Thyroid gland (tissue), 4 donors: ENCODE measurements around the gene ACHE. TPM values are rescaled to one million over a fixed set of nuclear protein-coding genes. Genes with fewer than 3 reads are reported as not detected.

Experiments
- DNase-seq, 2 donors: peaks; one replicate each; pipeline ENCODE4 v3.0.0-alpha.2; 2019
- H3K27ac ChIP-seq, 3 donors: fragments of 200-600 bp; sonication (generic); 1 replicate in 2 of 3; 2 replicates in 1 of 3; pipeline ENCODE4 v1.5.1; 2016 to 2019; ENCODE audit warnings: mild to moderate bottlenecking in 1 of 3, moderate library complexity in 1 of 3
- H3K27me3 ChIP-seq: fragments of 200-600 bp; sonication (generic); one replicate; pipeline ENCODE4 v1.5.1; 2019
- H3K36me3 ChIP-seq, 2 donors: fragments of 200-600 bp; sonication (generic); one replicate each; pipeline ENCODE4 v1.5.1; 2016 to 2019
- H3K4me1 ChIP-seq, 2 donors: fragments of 200-600 bp; sonication (generic); one replicate each; pipeline ENCODE4 v1.5.1; 2017 to 2019
- H3K4me3 ChIP-seq, 3 donors: fragments of 200-600 bp; sonication (generic); replicated peaks in 1 of 3; 1 replicate in 2 of 3; 2 replicates in 1 of 3; pipeline ENCODE4 v1.5.1; 2016; ENCODE audit warnings: mild to moderate bottlenecking in 1 of 3
- H3K9me3 ChIP-seq: fragments of 200-600 bp; sonication (generic); one replicate; pipeline ENCODE4 v1.5.1; 2017
- POLR2A ChIP-seq, 2 donors: fragments of 450-650 bp; IDR thresholded peaks; one replicate each; pipeline ENCODE4 v1.6.1; 2017; ENCODE audit warnings: antibody characterized with exemption in 2 of 2, mild to moderate bottlenecking in 2 of 2, moderate library complexity in 1 of 2
- WGBS, 2 donors: methylation state at CpG; one replicate each; pipeline ENCODE4 v1.1.5; 2017; 5-methylcytosine and 5-hydroxymethylcytosine counted together
- intact Hi-C: fragments of 100-400 bp; cut with DNase I; formaldehyde crosslinking; loops from one replicate; pipeline ENCODE4 v1.15.1; 2023
- total RNA-seq, 4 donors: library from RNA; depleted of rRNA; stranded (reverse); fragments of >200 nt; gene quantifications; one replicate each; pipeline ENCODE4 v1.2.3, GENCODE V29; 2016
- TF ChIP-seq, protein P1 (sequence below), 6 experiments: fragments of 200-600 bp in 3 of 6; fragments of 450-650 bp in 3 of 6; sonication (generic) in 3 of 6; IDR thresholded peaks; one replicate each; pipeline ENCODE4 v1.5.1; 2016 to 2019; ENCODE audit warnings: antibody characterized with exemption in 6 of 6, mild to moderate bottlenecking in 2 of 6, inconsistent platforms in 1 of 6, moderate library complexity in 1 of 6

The ACHE gene
- total RNA-seq, 4 donors from 2014 or later: 1.0 to 4.8 (median 1.8) TPM

DNA sequence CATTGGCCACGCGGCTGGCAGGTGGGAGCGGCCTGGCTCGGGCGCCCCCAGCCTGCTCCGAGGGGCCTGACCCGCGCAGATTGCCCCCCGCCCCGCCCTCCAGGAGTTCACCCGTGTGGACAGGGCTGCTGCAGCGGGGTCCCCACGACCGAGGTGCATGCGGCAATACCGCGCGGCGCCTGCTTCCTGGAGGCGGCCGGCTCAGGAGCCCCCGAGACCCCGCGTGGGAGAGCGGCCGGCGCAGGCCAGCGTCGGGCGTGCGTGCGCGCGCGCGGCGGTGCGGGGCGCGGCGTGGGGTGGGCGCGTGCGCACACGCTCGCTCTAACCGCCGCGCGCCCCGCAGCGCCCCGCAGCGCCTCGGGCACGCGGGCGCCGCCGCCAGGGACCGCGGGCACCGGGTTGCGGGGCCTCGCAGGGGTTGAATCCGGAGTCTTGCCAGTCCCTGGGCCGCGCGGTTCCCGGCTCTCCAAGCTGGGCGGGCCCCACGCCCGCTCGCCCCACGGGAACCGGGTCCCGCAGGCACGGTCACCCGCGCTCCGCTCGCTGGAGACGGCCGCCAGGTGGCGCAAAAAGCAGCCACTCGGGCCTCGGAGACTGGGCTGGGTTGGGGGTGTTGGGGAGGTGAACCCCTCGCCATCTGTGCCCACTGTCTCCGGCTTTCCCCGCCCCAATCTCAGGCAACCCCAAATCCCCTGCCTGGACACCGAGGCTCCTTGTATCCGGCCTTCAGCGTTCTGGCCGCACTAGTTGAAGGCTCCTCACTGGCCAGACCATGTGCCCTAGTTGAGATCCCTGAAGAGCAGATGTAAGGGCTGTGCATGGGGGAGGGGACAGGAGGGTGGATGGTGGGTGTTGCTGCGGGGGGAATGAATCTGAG lies 1.3 kb upstream of the ACHE start:
- WGBS, 2 donors: 1 to 5% methylated on average over 11 to 32 of the region's 95 CpGs

DNA sequence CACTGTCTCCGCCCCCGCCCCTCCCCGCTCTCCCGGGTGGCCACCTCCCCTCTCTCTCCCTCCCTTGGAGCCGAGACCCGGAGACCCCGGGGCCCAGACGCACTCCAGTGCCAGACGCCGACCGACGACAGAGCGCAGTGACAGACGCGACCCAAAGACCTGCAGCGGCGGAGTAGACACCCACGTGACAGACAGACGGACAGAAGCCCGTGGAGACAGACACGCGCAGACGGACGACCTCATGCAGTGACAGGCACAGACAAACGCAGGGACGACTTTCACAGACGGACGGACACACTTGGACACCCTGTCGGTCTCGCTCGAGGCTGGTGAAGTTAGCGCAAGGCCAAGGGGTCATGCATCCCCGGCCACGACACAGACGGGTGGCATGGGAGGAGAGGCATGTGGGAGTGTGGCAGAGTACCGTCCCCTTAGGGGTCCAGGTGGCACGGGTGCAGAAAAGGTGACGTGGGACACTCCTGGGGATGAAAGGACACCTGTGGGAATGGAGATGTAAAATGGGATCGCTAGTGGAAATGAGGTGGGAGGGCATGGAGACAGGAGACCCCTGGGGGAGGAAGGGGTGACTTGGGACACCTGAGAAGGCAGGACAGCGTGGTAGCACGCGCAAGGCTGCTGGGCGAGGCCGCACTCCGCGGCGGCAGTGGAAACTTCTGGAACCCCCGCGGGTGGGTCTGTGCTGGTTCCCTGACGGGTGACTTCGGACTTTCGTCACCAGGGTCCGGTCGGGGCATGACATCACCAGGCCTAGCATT lies 456 bp upstream of the ACHE start:
- H3K27me3 ChIP-seq: peaks cover 10% of the 10 kb centered on the region
- H3K9me3 ChIP-seq: no peaks in the 10 kb centered on the region
- peaks cover 15 to 32% of the 10 kb centered on the region in 2 donors for H3K4me1 ChIP-seq
- no peak overlapping the region for H3K27ac ChIP-seq
- DNase-seq: peak in 1 of 2 donors; percentile 44
- intact Hi-C loops: loop anchor here (2.0 to 10.0 kb wide), 2 partner anchors 163 to 269 kb away; partner anchors contain the start of gene VGF
- TF ChIP-seq, protein P1, sequence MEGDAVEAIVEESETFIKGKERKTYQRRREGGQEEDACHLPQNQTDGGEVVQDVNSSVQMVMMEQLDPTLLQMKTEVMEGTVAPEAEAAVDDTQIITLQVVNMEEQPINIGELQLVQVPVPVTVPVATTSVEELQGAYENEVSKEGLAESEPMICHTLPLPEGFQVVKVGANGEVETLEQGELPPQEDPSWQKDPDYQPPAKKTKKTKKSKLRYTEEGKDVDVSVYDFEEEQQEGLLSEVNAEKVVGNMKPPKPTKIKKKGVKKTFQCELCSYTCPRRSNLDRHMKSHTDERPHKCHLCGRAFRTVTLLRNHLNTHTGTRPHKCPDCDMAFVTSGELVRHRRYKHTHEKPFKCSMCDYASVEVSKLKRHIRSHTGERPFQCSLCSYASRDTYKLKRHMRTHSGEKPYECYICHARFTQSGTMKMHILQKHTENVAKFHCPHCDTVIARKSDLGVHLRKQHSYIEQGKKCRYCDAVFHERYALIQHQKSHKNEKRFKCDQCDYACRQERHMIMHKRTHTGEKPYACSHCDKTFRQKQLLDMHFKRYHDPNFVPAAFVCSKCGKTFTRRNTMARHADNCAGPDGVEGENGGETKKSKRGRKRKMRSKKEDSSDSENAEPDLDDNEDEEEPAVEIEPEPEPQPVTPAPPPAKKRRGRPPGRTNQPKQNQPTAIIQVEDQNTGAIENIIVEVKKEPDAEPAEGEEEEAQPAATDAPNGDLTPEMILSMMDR (IDR thresholded peaks at IDR 0.05): no peak
- TF ChIP-seq POLR2A (IDR thresholded peaks at IDR 0.05): no peak
- no peaks in the 10 kb centered on the region for H3K36me3 ChIP-seq
- H3K4me3 ChIP-seq: peak overlapping the region in 1 of 3 donors; percentile 36
- 4 to 14% methylated on average over 21 to 30 of the region's 54 CpGs for WGBS, 2 donors

More for the DNA sequence above, 1.3 kb upstream of the ACHE start:
- TF ChIP-seq, protein P1 (IDR thresholded peaks at IDR 0.05): peak; percentile 50 to 76 (median 56)
- TF ChIP-seq POLR2A (IDR thresholded peaks at IDR 0.05): no peak
- H3K27ac ChIP-seq: no peak overlapping the region
- peaks cover 15 to 31% of the 10 kb centered on the region in 2 donors for H3K4me1 ChIP-seq
- intact Hi-C loops: loop anchor here (2.0 to 10.0 kb wide), 2 partner anchors 162 to 268 kb away; partner anchors contain the start of gene VGF
- H3K9me3 ChIP-seq: no peaks in the 10 kb centered on the region
- DNase-seq: peak; percentile 36 to 58
- no peaks in the 10 kb centered on the region for H3K36me3 ChIP-seq
- H3K27me3 ChIP-seq: peaks cover 10% of the 10 kb centered on the region
- peak overlapping the region in 1 of 3 donors; percentile 14 for H3K4me3 ChIP-seq

DNA sequence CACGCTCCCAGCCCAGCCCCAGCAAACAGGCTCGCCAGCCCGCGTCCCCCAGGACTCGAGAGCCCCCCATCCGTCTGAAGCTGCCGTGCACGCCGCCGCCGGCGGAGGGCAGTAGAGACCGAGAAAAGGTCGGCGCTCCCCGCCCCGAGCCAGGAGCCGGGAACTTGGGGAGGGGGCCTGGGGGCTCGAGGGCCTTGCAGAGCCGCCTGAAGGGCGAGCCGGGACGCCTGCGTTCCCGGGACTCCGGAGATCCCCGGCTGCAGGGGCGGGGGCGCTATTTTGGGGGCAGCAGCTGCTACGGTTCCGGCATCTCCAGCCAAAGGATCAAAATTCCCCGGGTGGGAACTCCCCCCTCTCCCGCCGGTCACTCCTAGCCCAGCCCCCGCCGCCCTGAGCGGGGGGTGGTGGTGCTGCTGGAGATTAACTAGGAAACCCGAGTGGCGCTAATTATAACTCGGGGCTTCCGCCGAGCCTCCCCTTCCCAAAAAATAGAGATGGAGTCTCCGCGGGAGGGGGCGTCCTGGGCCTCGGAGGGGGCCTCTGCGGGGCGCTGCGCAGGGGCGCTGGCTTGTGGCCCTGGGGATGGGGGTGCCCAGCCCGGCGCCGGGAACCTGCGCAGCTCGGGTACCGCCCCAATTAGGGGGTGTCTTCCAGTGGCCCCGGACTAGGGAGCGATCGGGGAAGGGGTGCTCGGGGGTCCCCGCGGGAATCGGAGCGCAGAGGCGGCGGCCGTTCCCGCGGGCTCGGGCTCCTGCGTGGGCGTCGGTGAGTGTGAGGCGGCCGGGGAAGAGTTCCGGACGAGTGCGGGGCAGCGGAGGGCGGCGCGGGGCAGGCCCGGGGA lies 608 bp downstream of the ACHE start:
- DNase-seq: peak in 1 of 2 donors; percentile 48
- H3K4me1 ChIP-seq: peaks cover 22 to 39% of the 10 kb centered on the region in 2 donors
- H3K9me3 ChIP-seq: no peaks in the 10 kb centered on the region
- H3K4me3 ChIP-seq: peak overlapping the region in 2 of 3 donors; percentile 36 to 47
- H3K36me3 ChIP-seq: no peaks in the 10 kb centered on the region
- peaks cover 10% of the 10 kb centered on the region for H3K27me3 ChIP-seq
- TF ChIP-seq, protein P1 (IDR thresholded peaks at IDR 0.05): peak; percentile 50 to 84 (median 67)
- TF ChIP-seq POLR2A (IDR thresholded peaks at IDR 0.05): no peak
- intact Hi-C loops: loop anchor here (10.0 kb wide), 1 partner anchor 270 kb away; the partner anchor contains the start of gene VGF
- no peak overlapping the region for H3K27ac ChIP-seq
- WGBS, 2 donors: 0% methylated on average over 7 to 10 of the region's 83 CpGs

DNA sequence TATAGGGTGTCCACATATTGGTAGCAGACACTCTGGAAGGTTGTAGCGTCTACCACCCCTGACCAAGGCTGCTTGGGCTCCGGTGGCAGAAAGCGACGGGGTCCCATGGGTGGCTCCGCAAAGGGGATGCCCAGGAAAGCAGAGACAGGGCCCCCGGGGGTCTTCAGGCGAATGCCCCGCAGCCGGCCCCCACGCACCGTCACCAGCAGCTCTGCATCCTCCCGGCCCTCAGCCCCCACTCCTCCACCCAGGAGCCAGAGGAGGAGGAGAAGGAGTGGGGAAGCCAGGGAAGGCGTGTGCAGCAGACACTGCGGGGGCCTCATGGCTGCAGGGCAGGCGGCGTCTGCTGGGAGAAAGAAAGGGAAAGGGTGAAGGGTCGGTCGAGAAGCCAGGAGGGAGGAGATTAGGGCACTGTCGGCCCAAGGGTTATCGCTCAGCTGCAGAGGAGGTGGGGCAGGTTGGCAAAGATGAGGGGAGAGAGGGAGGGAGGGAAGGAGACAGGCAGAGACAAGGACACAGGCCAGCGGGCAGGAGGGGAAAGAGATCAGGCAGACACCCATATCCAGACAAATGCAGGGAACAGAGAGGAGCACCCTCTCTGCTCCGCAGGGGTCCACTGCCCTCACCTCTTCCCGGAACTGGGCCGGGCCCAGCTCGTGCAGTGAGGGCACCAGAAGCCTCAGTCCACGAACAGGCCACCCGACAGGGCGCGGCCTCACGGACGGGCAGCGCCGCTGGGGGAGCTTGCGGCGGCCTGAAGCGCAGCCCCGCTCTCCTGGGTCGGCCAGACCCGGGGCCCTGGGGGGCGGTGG lies 1.6 kb downstream of the ACHE start:
- H3K27ac ChIP-seq: no peak overlapping the region
- intact Hi-C loops: loop anchor here (10.0 kb wide), 1 partner anchor 271 kb away; the partner anchor contains the start of gene VGF
- H3K36me3 ChIP-seq: no peaks in the 10 kb centered on the region
- no peaks in the 10 kb centered on the region for H3K9me3 ChIP-seq
- peak overlapping the region in 1 of 3 donors; percentile 36 for H3K4me3 ChIP-seq
- 55 to 63% methylated on average over 20 to 27 of the region's 40 CpGs for WGBS, 2 donors
- H3K27me3 ChIP-seq: peaks cover 10% of the 10 kb centered on the region
- peaks cover 24 to 41% of the 10 kb centered on the region in 2 donors for H3K4me1 ChIP-seq
- DNase-seq: no peak
- TF ChIP-seq POLR2A (IDR thresholded peaks at IDR 0.05): no peak
- TF ChIP-seq, protein P1 (IDR thresholded peaks at IDR 0.05): no peak
